ENCODE results near the gene HDAC7. TPM values are rescaled to one million over a fixed set of nuclear protein-coding genes. Genes with fewer than 3 reads are reported as not detected.
A peak's percentile ranks its signal among the peaks of the same experiment; 100 is the strongest.

Gene HDAC7
- total and polyA plus RNA-seq, 2 of the 13 experiments (the other 11 are each of a cell fraction or from before 2014, with no cell fraction given) = 4.6 to 10.8 TPM

GRCh38 chr12:47773062-47773857 lies 46.4 kb downstream of the HDAC7 start, which contains the start of gene SLC48A1 (continued):
- TF ChIP-seq ZBTB14 (CRISPR knock-in tag; IDR thresholded peaks at IDR 0.05) (no peak), PLRG1 (conservative IDR thresholded peaks at IDR 0.05) (no peak), PTBP1 (IDR thresholded peaks at IDR 0.05; ENCODE audit: low read depth, low read length, poor library complexity, severe bottlenecking) (no peak), MEIS2 (CRISPR knock-in tag; IDR thresholded peaks at IDR 0.05) (peak; percentile 20; the same call in 1 of the 2 replicates), REL (CRISPR knock-in tag; conservative IDR thresholded peaks at IDR 0.05) (no peak), MTF1 (CRISPR knock-in tag; IDR thresholded peaks at IDR 0.05) (no peak), SIN3A (IDR thresholded peaks at IDR 0.05; ENCODE audit: borderline replicate concordance, low read depth, low read length) (no peak), KAT2B (IDR thresholded peaks at IDR 0.05; ENCODE audit: borderline replicate concordance, low read depth, low read length) (no peak), RBFOX2 (IDR thresholded peaks at IDR 0.05; ENCODE audit: low read depth, low read length) (peak; percentile 65), ZNF232 (CRISPR knock-in tag; IDR thresholded peaks at IDR 0.05; ENCODE audit: borderline replicate concordance) (no peak), ZNF761 (CRISPR knock-in tag; conservative IDR thresholded peaks at IDR 0.05) (no peak), ZNF713 (CRISPR knock-in tag; IDR thresholded peaks at IDR 0.05) (no peak), ZNF609 (CRISPR knock-in tag; IDR thresholded peaks at IDR 0.05; ENCODE audit: borderline replicate concordance) (no peak), FOXJ3 (CRISPR knock-in tag; IDR thresholded peaks at IDR 0.05; ENCODE audit: borderline replicate concordance) (no peak), ZMYM3 (CRISPR knock-in tag; IDR thresholded peaks at IDR 0.05) (no peak), ZNF564 (CRISPR knock-in tag; IDR thresholded peaks at IDR 0.05) (no peak), ZNF841 (CRISPR knock-in tag; IDR thresholded peaks at IDR 0.05; ENCODE audit: borderline replicate concordance) (no peak), MAZ (IDR thresholded peaks at IDR 0.05; ENCODE audit: borderline replicate concordance, low read depth, low read length) (no peak), MAZ (CRISPR knock-in tag; IDR thresholded peaks at IDR 0.05; ENCODE audit: low read depth) (peak; percentile 47), HMG20B (CRISPR knock-in tag; conservative IDR thresholded peaks at IDR 0.05) (no peak)

All from HepG2 (cell line).